ENCODE measurements around the gene CENPE.

DNA sequence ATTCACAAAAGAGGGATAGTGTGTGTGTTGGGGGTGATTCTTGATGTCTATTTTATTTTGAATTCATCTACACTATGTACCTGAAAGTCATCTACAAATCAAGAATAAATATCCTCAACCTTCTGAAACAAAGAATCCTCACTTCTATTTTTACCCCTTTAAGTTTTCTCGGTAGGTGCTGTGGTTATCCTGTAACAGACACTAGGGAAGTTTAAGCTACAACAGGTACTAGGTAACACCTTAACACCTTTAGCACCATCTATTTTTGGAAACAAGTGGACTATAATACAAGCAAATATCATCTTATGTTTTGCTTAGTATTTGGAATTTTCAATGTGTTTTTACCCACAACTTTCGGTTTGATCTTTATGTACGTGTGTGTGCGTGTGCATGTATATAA, 86.5 kb downstream of the CENPE start:
- TF ChIP-seq EZH2 (IDR thresholded peaks at IDR 0.05) (no peak), EZH2phosphoT487 (IDR thresholded peaks at IDR 0.05) (no peak)
- TF ChIP-seq, protein P1, sequence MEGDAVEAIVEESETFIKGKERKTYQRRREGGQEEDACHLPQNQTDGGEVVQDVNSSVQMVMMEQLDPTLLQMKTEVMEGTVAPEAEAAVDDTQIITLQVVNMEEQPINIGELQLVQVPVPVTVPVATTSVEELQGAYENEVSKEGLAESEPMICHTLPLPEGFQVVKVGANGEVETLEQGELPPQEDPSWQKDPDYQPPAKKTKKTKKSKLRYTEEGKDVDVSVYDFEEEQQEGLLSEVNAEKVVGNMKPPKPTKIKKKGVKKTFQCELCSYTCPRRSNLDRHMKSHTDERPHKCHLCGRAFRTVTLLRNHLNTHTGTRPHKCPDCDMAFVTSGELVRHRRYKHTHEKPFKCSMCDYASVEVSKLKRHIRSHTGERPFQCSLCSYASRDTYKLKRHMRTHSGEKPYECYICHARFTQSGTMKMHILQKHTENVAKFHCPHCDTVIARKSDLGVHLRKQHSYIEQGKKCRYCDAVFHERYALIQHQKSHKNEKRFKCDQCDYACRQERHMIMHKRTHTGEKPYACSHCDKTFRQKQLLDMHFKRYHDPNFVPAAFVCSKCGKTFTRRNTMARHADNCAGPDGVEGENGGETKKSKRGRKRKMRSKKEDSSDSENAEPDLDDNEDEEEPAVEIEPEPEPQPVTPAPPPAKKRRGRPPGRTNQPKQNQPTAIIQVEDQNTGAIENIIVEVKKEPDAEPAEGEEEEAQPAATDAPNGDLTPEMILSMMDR (IDR thresholded peaks at IDR 0.05) = no peak

Data from neural progenitor cell (in vitro differentiated cells).